Measurements from ENCODE around the gene DAAM2. TPM values are rescaled to one million over a fixed set of nuclear protein-coding genes. Genes with fewer than 3 reads are reported as not detected.

Gene DAAM2
- total and polyA plus RNA-seq, 2 of the 8 experiments (the other 6 are each of a cell fraction or from before 2014, with no cell fraction given) = 1.5 to 2.9 TPM

DNA sequence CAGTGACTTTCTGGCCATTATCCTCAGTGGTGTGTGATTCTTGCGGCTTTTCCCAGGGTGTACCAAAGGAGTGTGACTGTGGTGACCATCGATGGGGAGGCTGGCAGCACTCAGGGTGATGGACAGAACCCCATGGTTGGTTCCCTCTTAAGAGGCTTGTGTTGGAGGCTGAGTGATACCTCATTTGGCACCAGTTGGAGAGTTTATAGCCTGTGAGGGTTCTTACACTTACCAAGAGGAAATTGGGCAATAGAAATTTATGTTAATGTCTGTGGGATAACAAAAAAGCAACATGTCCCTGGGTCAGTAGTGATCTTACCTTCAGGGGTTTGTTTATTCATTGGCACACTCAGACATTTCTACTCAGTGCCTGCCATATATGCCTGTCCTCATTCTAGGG is 37.2 kb downstream of the DAAM2 start:
- Histone ChIP-seq H2BK20ac (ENCODE audit: low read length) (no peak overlapping the region), H3K27me3 (replicated peaks in 1 of 4; ENCODE audit: control insufficient read depth in 3 of 4, extremely low read depth in 1 of 4, insufficient read depth in 3 of 4, low read length in 3 of 4) (no peaks in the 10 kb centered on the region; a peak in 1 of 7 replicates), H3K23ac (ENCODE audit: insufficient read length) (no peak overlapping the region), H3K4me2 (ENCODE audit: insufficient read depth in 1 of 2, low read depth in 2 of 2, low read length in 2 of 2) (no peak overlapping the region), H2BK15ac (ENCODE audit: low read length) (no peak overlapping the region), H4K8ac (ENCODE audit: extremely low read depth, insufficient read depth, low read length) (no peak overlapping the region), H3K4me1 (replicated peaks in 1 of 4; ENCODE audit: control insufficient read depth in 3 of 4, insufficient read depth in 4 of 4, low read length in 3 of 4) (peaks cover 0 to 9% (median 4%) of the 10 kb centered on the region in 4 experiments; a peak in 4 of 7 replicates), H2AK5ac (ENCODE audit: low read depth, low read length) (no peak overlapping the region), H3K14ac (ENCODE audit: insufficient read length) (no peak overlapping the region), H3K9ac (replicated peaks in 1 of 4; ENCODE audit: extremely low read depth in 1 of 4, low read depth in 3 of 4, low read length in 3 of 4) (no peak overlapping the region), H3K4me3 (ENCODE audit: extremely low read depth in 1 of 4, insufficient read depth in 2 of 4, low read depth in 3 of 4, low read length in 4 of 4) (no peak overlapping the region), H2AFZ (ENCODE audit: low read length) (no peak overlapping the region), H4K20me1 (replicated peaks in 1 of 2; ENCODE audit: control insufficient read depth in 1 of 2, insufficient read depth in 2 of 2, low read length in 2 of 2) (no peaks in the 10 kb centered on the region), H2BK12ac (ENCODE audit: low read depth, low read length) (no peak overlapping the region), H2BK120ac (replicated peaks; ENCODE audit: low read depth, low read length) (no peak overlapping the region), H4K5ac (ENCODE audit: insufficient read length, low read depth, low read length) (no peak overlapping the region), H3K4ac (replicated peaks; ENCODE audit: insufficient read length, low read depth, low read length) (no peak overlapping the region), H3K9me3 (ENCODE audit: insufficient read depth in 2 of 2, low read depth in 1 of 2, low read length in 1 of 2) (no peaks in the 10 kb centered on the region), H3K27ac (ENCODE audit: low read depth, low read length) (no peak overlapping the region), H4K91ac (replicated peaks; ENCODE audit: insufficient read length, low read length) (no peak overlapping the region), H3K23me2 (ENCODE audit: low read depth, low read length) (no peaks in the 10 kb centered on the region), H3K18ac (ENCODE audit: extremely low read depth, low read length) (no peak overlapping the region), H2BK5ac (ENCODE audit: low read depth, low read length) (no peak overlapping the region), H3K79me2 (ENCODE audit: control insufficient read depth in 1 of 2, insufficient read depth in 2 of 2, low read length in 2 of 2) (no peaks in the 10 kb centered on the region), H3K56ac (replicated peaks; ENCODE audit: insufficient read length, low read depth, low read length) (no peak overlapping the region), H3K36me3 (ENCODE audit: control insufficient read depth in 2 of 4, insufficient read depth in 4 of 4, low read length in 3 of 4) (no peaks in the 10 kb centered on the region), H3K79me1 (ENCODE audit: low read depth, low read length) (no peaks in the 10 kb centered on the region)
- POLR2A ChIA-PET (ENCODE audit: partially characterized antibody) = no interaction called here
- DNase-seq (ENCODE audit: low read depth in 1 of 2, low spot score in 2 of 2) (no peak), FAIRE-seq (no peak)
- CTCF ChIA-PET (ENCODE audit: partially characterized antibody) = no interaction called here
- 100% methylated on average over 2 of the region's 2 CpGs; no CpG with 5 or more reads in 1 of the 2 experiments for WGBS, 2 experiments (ENCODE audit: extremely low coverage in 1 of 2, insufficient coverage in 1 of 2, insufficient read length in 1 of 2, insufficient replicate concordance in 2 of 2, low coverage in 1 of 2, low lambda C conversion rate in 2 of 2, missing lambda C conversion rate in 1 of 2)
- TF ChIP-seq EGR1 (IDR thresholded peaks at IDR 0.05; ENCODE audit: borderline replicate concordance, low read depth, low read length) = no peak
- TF ChIP-seq ZNF274 (IDR thresholded peaks at IDR 0.05; ENCODE audit: borderline replicate concordance, extremely low read depth, low read length) = no peak
- TF ChIP-seq TAF7 (optimal IDR thresholded peaks at IDR 0.05; ENCODE audit: borderline replicate concordance, low read depth, low read length) = no peak
- no peak for TF ChIP-seq NRF1 (IDR thresholded peaks at IDR 0.05; ENCODE audit: low read depth, low read length)
